GM18519 (cell line): ENCODE data around the gene SFTPB.
"Not testable (repeated sequence)": the region's sequence is repeated elsewhere in the genome, so short reads cannot be mapped to it uniquely, and the experiment has no call there.

Source experiments
- ATAC-seq: cut with Tn5 transposase; IDR thresholded peaks from one replicate; pipeline ENCODE4 v1.9.1; 2021; ENCODE audit warnings: mild to moderate bottlenecking, moderate library complexity; ENCODE audit not compliant: unreplicated experiment, low FRiP score

SFTPB gene

DNA sequence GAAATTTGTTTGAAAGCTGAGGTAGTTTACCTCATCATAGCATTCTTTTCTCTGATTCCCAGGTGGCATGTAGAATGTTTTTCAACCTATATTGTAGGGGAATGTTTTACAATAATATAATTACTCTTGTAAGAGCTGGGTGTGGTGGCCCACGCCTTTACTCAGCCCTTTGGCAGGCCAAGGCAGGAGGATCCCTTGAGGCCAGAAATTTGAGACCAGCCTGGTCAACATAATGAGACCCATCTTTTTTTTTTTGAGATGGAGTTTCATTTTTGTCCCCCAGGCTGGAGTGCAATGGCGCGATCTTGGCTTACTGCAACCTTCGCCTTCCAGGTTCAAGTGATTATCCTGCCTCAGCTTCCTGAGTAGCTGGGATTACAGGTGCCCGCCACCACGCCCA lies 48.4 kb downstream of the SFTPB start:
- no peak for ATAC-seq

DNA sequence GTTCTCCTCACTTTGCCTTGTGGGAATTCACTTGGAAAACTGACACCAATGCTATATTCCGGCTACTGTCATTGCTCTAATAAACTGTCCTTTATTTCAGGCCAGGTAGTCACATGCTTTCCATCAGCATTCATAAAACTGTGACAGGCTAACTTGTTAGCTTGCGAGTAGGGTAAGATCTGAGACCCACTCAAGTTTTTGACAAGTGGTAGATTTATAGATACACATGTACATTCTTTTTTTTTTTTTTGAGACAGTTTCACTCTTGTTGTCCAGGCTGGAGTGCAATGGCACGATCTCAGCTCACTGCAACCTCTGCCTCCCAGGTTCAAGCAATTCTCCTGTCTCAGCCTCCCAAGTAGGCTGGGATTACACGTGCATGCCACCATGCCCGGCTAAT lies 50.3 kb downstream of the SFTPB start:
- not testable (repeated sequence) for ATAC-seq

DNA sequence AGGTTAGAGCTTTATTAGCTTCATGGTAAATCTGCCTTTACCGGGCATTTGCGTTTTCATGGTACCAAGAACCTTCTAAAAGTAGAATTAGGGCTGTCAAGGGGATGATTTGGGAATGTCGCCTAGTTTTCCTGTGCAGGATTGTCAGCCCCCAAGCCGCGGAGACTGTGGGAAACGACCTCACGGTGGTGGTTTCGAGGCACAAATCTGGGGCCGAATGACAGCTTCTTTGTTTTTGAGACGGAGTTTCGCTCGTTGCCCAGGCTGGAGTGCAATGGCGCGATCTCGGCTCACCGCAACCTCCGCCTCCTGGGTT lies 52.6 kb downstream of the SFTPB start:
- ATAC-seq, result no peak

DNA sequence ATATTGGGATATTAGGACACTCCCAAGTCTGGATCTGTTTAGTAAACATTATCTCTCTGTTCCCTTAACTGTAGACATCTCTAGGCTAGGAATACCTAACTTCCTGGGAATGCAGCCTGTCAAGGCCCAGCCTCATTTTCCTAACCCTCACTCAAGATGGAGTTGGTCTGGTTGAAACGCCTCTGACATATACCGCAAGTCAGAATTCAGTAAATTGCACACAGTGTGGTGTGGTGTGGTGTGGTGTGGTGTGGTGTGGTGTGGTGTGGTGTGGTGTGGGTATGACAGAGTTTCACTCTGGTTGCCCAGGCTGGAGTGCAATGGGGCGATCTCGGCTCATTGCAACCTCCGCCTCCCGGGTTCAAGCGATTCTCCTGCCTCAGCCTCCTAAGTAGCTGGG lies 53.2 kb downstream of the SFTPB start:
- ATAC-seq, result not testable (repeated sequence)

DNA sequence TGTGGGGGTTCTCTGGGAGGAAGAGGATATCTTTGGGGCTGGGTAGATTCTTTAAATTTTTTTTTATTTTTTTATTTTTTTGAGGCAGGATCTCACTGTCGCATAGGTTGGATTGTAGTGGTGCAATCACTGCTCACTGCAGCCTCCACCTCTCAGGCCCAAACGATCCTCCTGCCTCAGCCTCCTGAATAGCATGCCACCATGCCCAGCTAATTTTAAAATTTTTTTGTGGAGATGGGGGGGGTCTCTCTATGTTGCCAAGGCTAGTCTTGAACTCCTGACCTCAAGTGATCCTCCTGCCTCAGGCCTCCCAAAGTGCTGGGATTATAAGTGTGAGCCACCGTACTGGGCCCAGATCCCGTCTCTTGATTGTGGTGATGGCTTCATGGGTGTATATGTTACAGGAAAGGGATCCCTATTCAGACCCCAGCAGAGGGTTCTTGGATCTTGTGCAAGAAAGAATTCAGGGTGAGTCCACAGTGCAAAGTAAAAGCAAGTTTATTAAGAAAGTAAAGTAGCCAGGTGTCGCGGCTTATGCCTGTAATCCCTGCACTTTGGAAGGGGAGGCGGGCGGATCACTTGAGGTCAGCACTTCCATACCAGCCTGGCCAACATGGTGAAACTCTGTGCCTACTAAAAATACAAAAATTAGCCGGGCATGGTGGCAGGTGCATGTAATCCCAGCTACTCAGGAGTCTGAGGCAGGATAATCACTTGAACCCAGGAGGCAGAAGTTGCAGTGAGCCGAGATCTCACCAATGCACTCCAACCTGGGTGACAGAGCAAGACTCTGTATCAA lies 54.1 kb downstream of the SFTPB start:
- no peak for ATAC-seq

DNA sequence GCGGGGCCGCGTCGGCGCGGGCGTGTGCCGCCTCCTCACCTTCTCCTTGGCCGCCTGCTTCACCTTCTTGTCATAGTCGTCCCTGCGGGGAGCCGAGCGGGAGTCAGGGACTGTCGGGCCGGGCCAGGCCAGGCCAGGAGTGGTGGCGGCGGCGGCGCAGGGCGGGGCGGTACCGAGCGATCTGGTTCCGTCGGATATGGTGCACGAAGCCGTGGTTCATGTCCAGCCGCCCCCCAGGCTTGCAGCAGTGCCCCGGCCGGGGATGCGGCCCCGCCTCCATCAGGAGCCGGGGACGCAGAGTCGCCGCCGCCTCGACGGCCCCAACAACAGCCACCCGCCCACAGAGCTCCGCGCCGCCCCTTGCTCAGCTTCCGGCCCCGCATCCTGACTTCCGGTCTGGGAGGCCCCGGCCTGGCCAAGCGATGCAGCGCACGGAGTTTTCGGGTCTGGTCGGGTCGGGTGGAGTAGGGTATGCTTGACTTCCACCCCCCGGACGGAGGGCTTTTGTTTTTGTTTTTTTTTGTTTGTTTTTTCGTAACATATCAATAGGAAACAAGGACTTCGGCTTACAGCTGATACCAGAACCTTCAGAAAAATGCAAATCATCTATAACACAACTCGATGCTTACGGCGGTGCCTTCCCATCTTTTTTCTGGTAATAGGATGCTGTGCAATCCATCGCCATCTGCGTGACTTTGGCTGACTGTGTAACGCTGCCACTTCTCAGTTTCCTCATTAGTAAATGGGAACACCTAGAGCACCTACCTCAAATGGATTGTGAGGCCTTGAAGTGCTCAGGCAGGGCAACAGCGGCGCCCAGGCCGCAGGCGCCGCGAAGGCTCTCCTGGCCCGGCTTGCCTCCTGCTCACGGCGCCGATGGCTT lies 56.1 kb downstream of the SFTPB start, which contains the start of gene C2orf68:
C2orf68 (minus strand) TSS at position 362 of the 883 bp plus-strand sequence; CDS start at position 280, 82 bp downstream.
- ATAC-seq, result peak; percentile 51

DNA sequence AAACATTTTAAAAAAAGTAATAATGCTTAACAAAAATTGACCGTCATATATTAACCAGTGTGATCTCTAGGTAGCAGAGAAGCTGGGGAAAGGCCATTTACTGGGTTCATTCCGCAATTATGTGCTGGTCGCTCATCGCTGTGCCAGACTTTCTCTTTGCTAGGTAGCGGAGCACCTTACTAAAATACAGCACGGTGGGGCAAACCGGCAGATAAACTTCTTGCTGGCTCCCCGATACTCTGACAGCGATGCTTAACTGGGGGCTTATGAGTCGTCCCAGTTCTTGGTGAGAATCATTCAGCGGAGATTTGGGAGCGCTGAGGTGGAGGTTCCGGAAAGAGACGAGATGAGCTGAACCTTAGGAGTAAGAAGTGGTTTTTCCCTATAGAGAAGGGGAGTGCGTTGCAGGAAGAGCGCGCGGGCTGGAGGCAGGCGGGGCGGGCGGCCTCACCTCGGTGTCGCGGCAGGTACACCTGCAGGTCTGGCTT lies 56.7 kb downstream of the SFTPB start:
- ATAC-seq, result no peak
